Endothelial cell of umbilical vein (primary cell): ENCODE data around the gene EXOC6B. TPM values are rescaled to one million over a fixed set of nuclear protein-coding genes. Genes with fewer than 3 reads are reported as not detected.

Experiments used
- BruUV-seq: library from RNA; stranded (reverse); fragments of 400-500 nt; replicated peaks from 2 replicates; lab custom pipeline; 2021; lab: Mats Ljungman, UMichigan
- CTCF ChIA-PET: fragments of 300-600, 350-600 bp; sonication (Branson Sonifier 250); formaldehyde crosslinking; loops from one replicate; lab custom pipeline; 2021; ENCODE audit warnings: antibody characterized with exemption, inconsistent platforms; lab: Charles Lee
- POLR2A ChIA-PET: fragments of 300-600, 350-600 bp; sonication (Branson Sonifier 250); formaldehyde crosslinking; loops from one replicate; lab custom pipeline; 2021; ENCODE audit warnings: antibody characterized with exemption, inconsistent platforms; lab: Charles Lee
- DNase-seq: peaks from one replicate; pipeline ENCODE4 v3.0.0-alpha.2; 2011; ENCODE audit warnings: low read depth, low spot score
- FAIRE-seq: peaks from 2 replicates; lab custom pipeline; 2011; peaks lifted over from hg19 to GRCh38; lab: Jason Lieb, UNC
- H2AFZ ChIP-seq: 2 replicates; pipeline ENCODE4 v1.6.0; 2012; ENCODE audit warnings: low read depth, low read length, control low read depth, inconsistent platforms
- H3K27ac ChIP-seq: 2 replicates; pipeline ENCODE4 v1.5.1; 2011; ENCODE audit warnings: low read depth, mild to moderate bottlenecking, control low read depth, low read length, moderate library complexity; ENCODE audit not compliant: insufficient read depth
- H3K27me3 ChIP-seq, 2 experiments: 2 replicates each; pipeline versions ENCODE4 v1.6.0 to v1.6.1; 2011; ENCODE audit warnings: low read length in 2 of 2, mixed read lengths in 1 of 2; ENCODE audit not compliant: control insufficient read depth in 2 of 2, insufficient read depth in 2 of 2
- H3K36me3 ChIP-seq, 2 experiments: 2 replicates in 1 of 2; 3 replicates in 1 of 2; pipeline ENCODE4 v1.5.1; 2011; ENCODE audit warnings: low read length in 2 of 2, mild to moderate bottlenecking in 1 of 2, moderate library complexity in 1 of 2; ENCODE audit not compliant: control insufficient read depth in 2 of 2, insufficient read depth in 2 of 2; ENCODE audit errors: extremely low read depth in 1 of 2
- H3K4me1 ChIP-seq: 3 replicates; pipeline ENCODE4 v1.5.1; 2011; ENCODE audit warnings: mild to moderate bottlenecking, low read length; ENCODE audit not compliant: control insufficient read depth, insufficient read depth; ENCODE audit errors: extremely low read depth
- H3K4me2 ChIP-seq: 2 replicates; pipeline ENCODE4 v1.6.1; 2011; ENCODE audit warnings: low read length, control low read depth, mixed read lengths; ENCODE audit not compliant: insufficient read depth
- H3K4me3 ChIP-seq, 3 experiments: fragments of 200-600 bp in 1 of 3; sonication (generic), shearing (Covaris generic) in 1 of 3; replicated peaks in 1 of 3; 2 replicates each; pipeline ENCODE4 v1.5.1; 2011 to 2016; ENCODE audit warnings: control low read depth in 3 of 3, low read length in 3 of 3, mild to moderate bottlenecking in 2 of 3, inconsistent platforms in 1 of 3, low read depth in 1 of 3, moderate library complexity in 1 of 3; ENCODE audit not compliant: insufficient read depth in 1 of 3
- H3K79me2 ChIP-seq: 2 replicates; pipeline ENCODE4 v1.6.0; 2012; ENCODE audit warnings: low read length, inconsistent platforms; ENCODE audit not compliant: control insufficient read depth, insufficient read depth
- H3K9ac ChIP-seq: replicated peaks from 2 replicates; pipeline ENCODE3; 2011; ENCODE audit warnings: low read length, control low read depth; ENCODE audit not compliant: insufficient read depth; ENCODE audit errors: extremely low read depth
- H3K9me1 ChIP-seq: replicated peaks from 3 replicates; pipeline ENCODE4 v1.6.0; 2011; ENCODE audit warnings: mild to moderate bottlenecking, low read length; ENCODE audit not compliant: control insufficient read depth, insufficient read depth; ENCODE audit errors: extremely low read depth
- H3K9me3 ChIP-seq: replicated peaks from 2 replicates; pipeline ENCODE4 v1.5.1; 2012; ENCODE audit warnings: low read length, inconsistent platforms; ENCODE audit not compliant: control insufficient read depth, insufficient read depth
- H4K20me1 ChIP-seq: replicated peaks from 2 replicates; pipeline ENCODE3; 2011; ENCODE audit warnings: mild to moderate bottlenecking, low read length; ENCODE audit not compliant: control insufficient read depth, insufficient read depth; ENCODE audit errors: extremely low read depth
- EZH2 ChIP-seq: IDR thresholded peaks from 2 replicates; pipeline ENCODE4 v1.6.1; 2012; ENCODE audit warnings: borderline replicate concordance, low read depth, mild to moderate bottlenecking, moderate library complexity, low read length, inconsistent platforms; ENCODE audit not compliant: severe bottlenecking
- FOS ChIP-seq: IDR thresholded peaks from 2 replicates; pipeline ENCODE4 v1.6.1; 2011; ENCODE audit warnings: mild to moderate bottlenecking, low read length, moderate library complexity, borderline replicate concordance; ENCODE audit not compliant: insufficient read depth
- GATA2 ChIP-seq: IDR thresholded peaks from 2 replicates; pipeline ENCODE4 v1.7.0; 2011; ENCODE audit warnings: low read depth, mild to moderate bottlenecking, moderate library complexity, mixed read lengths, low read length; ENCODE audit not compliant: insufficient read length, insufficient read depth
- JUN ChIP-seq: IDR thresholded peaks from 2 replicates; pipeline ENCODE4 v1.6.1; 2011; ENCODE audit warnings: borderline replicate concordance, low read depth; ENCODE audit not compliant: insufficient read length, insufficient read depth
- MYC ChIP-seq: IDR thresholded peaks from one replicate; pipeline ENCODE4 v1.6.1; 2011; ENCODE audit warnings: mild to moderate bottlenecking, low read depth, low read length
- POLR2A ChIP-seq: IDR thresholded peaks from 2 replicates; pipeline ENCODE4 v1.6.1; 2012; ENCODE audit warnings: low read depth, mild to moderate bottlenecking, control low read depth, low read length
- POLR2AphosphoS5 ChIP-seq: IDR thresholded peaks from 2 replicates; pipeline ENCODE4 v1.6.1; 2012; ENCODE audit warnings: low read depth, mild to moderate bottlenecking, control low read depth, low read length, moderate library complexity; ENCODE audit not compliant: insufficient read depth
- dilution Hi-C: fragments of 300-500 bp; cut with MboI; formaldehyde crosslinking; loops from one replicate; pipeline ENCODE4 v1.15.0; 2019; ENCODE audit warnings: low sequenced_read_pairs; ENCODE audit not compliant: extremely low pct_ligation_motif_present
- intact Hi-C: fragments of 100-400 bp; cut with micrococcal nuclease; formaldehyde crosslinking; loops from one replicate; pipeline ENCODE4 v1.10.0; 2022
- polyA plus RNA-seq, 4 experiments: library from polyadenylated mRNA; depleted of rRNA in 3 of 4; stranded (reverse) in 3 of 4; unstranded in 1 of 4; fragments of >200 nt; gene quantifications; 2 replicates each; pipeline versions ENCODE4 v1.2.1 to v1.2.3, GENCODE V29; 2011 to 2012; ENCODE audit warnings: missing spikeins in 1 of 4
- total RNA-seq: library from RNA; stranded (reverse); gene quantifications from 2 replicates; pipeline ENCODE4 v1.2.3, GENCODE V29; 2021
- TF ChIP-seq, protein P1 (sequence below): IDR thresholded peaks from 2 replicates; pipeline ENCODE4 v1.6.1; 2011; ENCODE audit not compliant: insufficient read depth, insufficient read length
- TF ChIP-seq, protein P2 (sequence below), 2 donors: IDR thresholded peaks; 1 replicate in 1 of 2; 2 replicates in 1 of 2; pipeline ENCODE4 v1.5.1; 2011; ENCODE audit warnings: low read length in 2 of 2, mild to moderate bottlenecking in 2 of 2, moderate library complexity in 2 of 2, control low read depth in 1 of 2, inconsistent platforms in 1 of 2, low read depth in 1 of 2; ENCODE audit not compliant: insufficient read depth in 1 of 2; ENCODE audit errors: extremely low read depth in 1 of 2

Gene EXOC6B
- total and polyA plus RNA-seq, 2 donors (not counting 3 experiments of a cell fraction or from before 2014, with no cell fraction given): 10.8 to 34.8 TPM

DNA sequence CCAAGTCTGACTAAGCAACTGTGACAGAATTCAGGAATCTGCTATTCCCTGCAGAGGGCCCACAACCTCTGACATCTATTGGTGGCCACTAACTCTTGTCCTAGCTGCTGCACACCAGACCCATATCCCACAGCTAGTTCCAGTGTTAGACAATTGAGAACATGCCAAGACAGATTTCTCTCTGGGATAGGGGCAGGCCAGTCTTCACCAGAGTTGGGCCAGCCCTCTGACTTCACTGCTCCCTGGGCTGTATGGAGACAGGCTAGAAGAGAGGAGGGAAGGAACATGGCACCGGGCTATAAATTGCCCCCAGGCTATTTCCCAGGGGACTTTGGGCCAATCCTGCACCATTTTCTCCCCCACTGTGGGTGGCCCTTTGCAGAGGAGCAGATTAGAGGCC is 645.5 kb downstream of the EXOC6B start:
- BruUV-seq: no TSS peak
- ChIA-PET CTCF (no interaction called here), POLR2A (no interaction called here)

More for the DNA sequence above, 645.5 kb downstream of the EXOC6B start:
- no peaks in the 10 kb centered on the region for H3K79me2 ChIP-seq
- H3K4me2 ChIP-seq: no peak overlapping the region
- FAIRE-seq (no peak), DNase-seq (no peak)
- no peaks in the 10 kb centered on the region for H3K9me3 ChIP-seq
- TF ChIP-seq, protein P1, sequence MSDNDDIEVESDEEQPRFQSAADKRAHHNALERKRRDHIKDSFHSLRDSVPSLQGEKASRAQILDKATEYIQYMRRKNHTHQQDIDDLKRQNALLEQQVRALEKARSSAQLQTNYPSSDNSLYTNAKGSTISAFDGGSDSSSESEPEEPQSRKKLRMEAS: no peak
- TF ChIP-seq POLR2A (no peak), JUN (no peak), MYC (no peak), GATA2 (no peak), EZH2 (no peak), POLR2AphosphoS5 (no peak), FOS (no peak)
- TF ChIP-seq, protein P2, sequence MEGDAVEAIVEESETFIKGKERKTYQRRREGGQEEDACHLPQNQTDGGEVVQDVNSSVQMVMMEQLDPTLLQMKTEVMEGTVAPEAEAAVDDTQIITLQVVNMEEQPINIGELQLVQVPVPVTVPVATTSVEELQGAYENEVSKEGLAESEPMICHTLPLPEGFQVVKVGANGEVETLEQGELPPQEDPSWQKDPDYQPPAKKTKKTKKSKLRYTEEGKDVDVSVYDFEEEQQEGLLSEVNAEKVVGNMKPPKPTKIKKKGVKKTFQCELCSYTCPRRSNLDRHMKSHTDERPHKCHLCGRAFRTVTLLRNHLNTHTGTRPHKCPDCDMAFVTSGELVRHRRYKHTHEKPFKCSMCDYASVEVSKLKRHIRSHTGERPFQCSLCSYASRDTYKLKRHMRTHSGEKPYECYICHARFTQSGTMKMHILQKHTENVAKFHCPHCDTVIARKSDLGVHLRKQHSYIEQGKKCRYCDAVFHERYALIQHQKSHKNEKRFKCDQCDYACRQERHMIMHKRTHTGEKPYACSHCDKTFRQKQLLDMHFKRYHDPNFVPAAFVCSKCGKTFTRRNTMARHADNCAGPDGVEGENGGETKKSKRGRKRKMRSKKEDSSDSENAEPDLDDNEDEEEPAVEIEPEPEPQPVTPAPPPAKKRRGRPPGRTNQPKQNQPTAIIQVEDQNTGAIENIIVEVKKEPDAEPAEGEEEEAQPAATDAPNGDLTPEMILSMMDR (IDR thresholded peaks at IDR 0.05; ENCODE audit: extremely low read depth in 1 of 2, insufficient read depth in 1 of 2, low read depth in 1 of 2, low read length in 2 of 2): no peak
- H3K27ac ChIP-seq: no peak overlapping the region
- H3K36me3 ChIP-seq: no peaks in the 10 kb centered on the region
- dilution Hi-C loops: no loop called here
- no peaks in the 10 kb centered on the region for H4K20me1 ChIP-seq
- intact Hi-C loops: no loop called here
- H3K4me1 ChIP-seq: no peaks in the 10 kb centered on the region
- H2AFZ ChIP-seq: no peak overlapping the region
- H3K4me3 ChIP-seq: no peak overlapping the region
- no peak overlapping the region for H3K9ac ChIP-seq
- no peaks in the 10 kb centered on the region for H3K9me1 ChIP-seq
- H3K27me3 ChIP-seq: no peaks in the 10 kb centered on the region
